GM10248 (cell line): ENCODE measurements around the gene OR10G7.

Source experiments
- CTCF ChIA-PET: fragments of 300-600 bp; sonication (Branson Sonifier 250); formaldehyde crosslinking; extraction: SDS; loops from one replicate; lab custom pipeline; 2021; ENCODE audit warnings: antibody characterized with exemption; lab: Yijun Ruan, JAX
- POLR2A ChIA-PET: fragments of 350-650 bp; sonication (Branson Sonifier 250); formaldehyde crosslinking; extraction: SDS; loops from one replicate; lab custom pipeline; 2020; ENCODE audit warnings: antibody characterized with exemption; lab: Yijun Ruan, JAX
- DNase-seq: peaks from one replicate; pipeline ENCODE4 v3.0.0; 2012; ENCODE audit errors: extremely low spot score
- TF ChIP-seq, protein P1 (sequence below): IDR thresholded peaks from 2 replicates; pipeline ENCODE4 v1.5.1; 2012; ENCODE audit warnings: mild to moderate bottlenecking, low read depth; ENCODE audit errors: extremely low read depth, missing control alignments, control extremely low read depth

OR10G7 gene

DNA sequence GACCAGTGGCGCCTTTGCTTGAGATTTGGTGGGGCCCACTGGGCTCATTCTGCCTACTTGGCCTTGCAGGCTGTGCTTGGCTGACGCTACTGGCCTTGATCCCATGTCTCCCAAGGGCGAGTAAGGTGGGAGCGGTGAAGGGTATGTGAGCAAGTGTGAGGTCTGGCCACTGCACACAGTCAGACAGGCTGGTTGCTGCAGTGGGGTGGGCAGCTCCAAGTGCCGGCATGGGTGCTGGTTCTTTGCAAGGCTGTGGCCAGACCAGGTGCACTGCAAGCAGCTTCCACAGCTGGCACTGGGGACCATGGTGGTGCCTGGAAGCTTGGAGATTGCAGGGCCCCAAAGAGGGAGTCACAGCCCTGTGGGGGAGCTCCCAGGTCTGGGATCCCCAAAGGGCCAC, 33.4 kb upstream of the OR10G7 start:
- POLR2A ChIA-PET, result interaction anchor here (0.5 kb wide), 1 partner anchor 599 kb away, joined by 3 read pairs; the partner anchor contains the start of gene SPA17
- TF ChIP-seq, protein P1, sequence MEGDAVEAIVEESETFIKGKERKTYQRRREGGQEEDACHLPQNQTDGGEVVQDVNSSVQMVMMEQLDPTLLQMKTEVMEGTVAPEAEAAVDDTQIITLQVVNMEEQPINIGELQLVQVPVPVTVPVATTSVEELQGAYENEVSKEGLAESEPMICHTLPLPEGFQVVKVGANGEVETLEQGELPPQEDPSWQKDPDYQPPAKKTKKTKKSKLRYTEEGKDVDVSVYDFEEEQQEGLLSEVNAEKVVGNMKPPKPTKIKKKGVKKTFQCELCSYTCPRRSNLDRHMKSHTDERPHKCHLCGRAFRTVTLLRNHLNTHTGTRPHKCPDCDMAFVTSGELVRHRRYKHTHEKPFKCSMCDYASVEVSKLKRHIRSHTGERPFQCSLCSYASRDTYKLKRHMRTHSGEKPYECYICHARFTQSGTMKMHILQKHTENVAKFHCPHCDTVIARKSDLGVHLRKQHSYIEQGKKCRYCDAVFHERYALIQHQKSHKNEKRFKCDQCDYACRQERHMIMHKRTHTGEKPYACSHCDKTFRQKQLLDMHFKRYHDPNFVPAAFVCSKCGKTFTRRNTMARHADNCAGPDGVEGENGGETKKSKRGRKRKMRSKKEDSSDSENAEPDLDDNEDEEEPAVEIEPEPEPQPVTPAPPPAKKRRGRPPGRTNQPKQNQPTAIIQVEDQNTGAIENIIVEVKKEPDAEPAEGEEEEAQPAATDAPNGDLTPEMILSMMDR, result no peak
- DNase-seq, result no peak
- CTCF ChIA-PET, result interaction anchor here (0.9 to 3.3 kb wide), 4 partner anchors 8 to 511 kb away, joined by 3 to 9 read pairs (median 8); no protein-coding TSS in a partner anchor

DNA sequence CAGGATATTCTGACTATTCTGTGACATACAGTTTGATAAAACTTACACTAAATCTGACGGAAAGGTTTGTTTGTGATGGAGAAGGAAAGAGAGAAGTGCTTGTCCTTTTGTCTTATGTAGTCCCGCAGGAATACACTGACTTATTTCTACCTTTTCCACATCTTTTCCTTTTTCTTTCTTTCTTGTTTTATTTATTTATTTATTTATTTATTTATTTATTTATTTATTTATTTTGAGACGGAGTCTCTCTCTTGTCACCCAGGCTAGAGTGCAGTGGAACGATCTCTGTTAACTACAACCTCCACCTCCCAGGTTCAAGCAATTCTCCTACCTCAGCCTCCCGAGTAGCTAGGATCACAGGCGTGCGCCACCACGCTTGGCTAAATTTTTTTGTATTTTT, 31.0 kb upstream of the OR10G7 start:
- no peak for DNase-seq
- TF ChIP-seq, protein P1, result no peak
- POLR2A ChIA-PET, result no interaction called here
- CTCF ChIA-PET, result interaction anchor here (0.7 to 1.9 kb wide), 18 partner anchors 8 to 1515 kb away, joined by 3 to 26 read pairs (median 4); partner anchors contain the start of gene VWA5A

DNA sequence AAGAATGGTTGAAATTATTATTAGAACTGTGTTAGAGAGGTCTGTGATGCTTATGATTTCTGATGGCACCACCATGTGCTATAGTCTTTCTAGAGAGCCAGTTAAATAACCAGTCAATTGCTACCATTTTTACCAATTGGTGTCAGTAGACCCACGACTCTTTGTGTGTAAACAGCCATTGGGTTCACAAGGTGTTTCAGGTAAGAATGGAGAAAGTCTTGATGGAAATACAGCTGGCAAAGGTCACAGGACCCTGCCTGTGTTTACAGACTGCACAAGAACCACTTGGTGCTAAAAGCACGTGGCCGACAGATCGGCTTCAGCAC, 30.5 kb upstream of the OR10G7 start:
- DNase-seq, result no peak
- POLR2A ChIA-PET, result no interaction called here

DNA sequence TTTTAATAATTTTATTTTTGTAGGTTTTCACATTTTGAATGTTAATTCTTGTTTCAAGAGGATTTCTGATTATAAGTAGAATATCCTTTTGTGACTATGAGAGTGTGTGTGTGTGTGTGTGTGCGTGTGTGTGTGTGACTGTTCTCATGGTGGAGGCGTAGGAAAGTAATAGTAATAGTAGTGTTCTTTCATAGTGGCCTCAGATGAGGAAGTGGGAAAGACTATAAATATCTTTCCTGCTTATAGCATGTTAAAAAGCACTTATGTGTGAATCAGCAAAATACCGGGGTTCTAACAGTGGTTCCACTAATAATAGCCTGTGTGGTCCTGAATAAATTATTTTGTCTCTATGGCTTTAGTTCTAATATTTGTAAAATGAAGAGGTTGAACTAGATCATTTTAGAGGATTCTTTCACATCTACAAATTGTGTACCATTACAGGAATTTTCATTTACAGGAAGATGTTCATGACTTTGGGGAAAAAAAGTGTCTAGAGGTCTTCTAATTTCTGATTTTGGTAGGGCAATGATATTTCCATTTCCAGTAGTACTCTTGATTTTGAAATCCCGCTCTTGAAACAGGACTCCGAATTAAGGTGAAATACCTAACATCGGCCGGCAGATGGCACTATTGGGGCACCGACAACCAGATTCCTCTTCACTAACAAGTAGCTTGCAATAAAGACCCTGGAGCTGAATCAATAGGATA, 29.9 kb upstream of the OR10G7 start:
- TF ChIP-seq, protein P1, result peak; percentile 70
- DNase-seq, result peak; percentile 67
- POLR2A ChIA-PET, result no interaction called here
- CTCF ChIA-PET, result interaction anchor here (0.6 to 2.7 kb wide), 24 partner anchors 8 to 1514 kb away, joined by 3 to 26 read pairs (median 4); partner anchors contain the start of gene VWA5A

More for the DNA sequence above, 30.5 kb upstream of the OR10G7 start:
- CTCF ChIA-PET, result interaction anchor here (0.6 to 1.9 kb wide), 24 partner anchors 8 to 1514 kb away, joined by 3 to 26 read pairs (median 3); partner anchors contain the start of gene VWA5A
- TF ChIP-seq, protein P1, result no peak

DNA sequence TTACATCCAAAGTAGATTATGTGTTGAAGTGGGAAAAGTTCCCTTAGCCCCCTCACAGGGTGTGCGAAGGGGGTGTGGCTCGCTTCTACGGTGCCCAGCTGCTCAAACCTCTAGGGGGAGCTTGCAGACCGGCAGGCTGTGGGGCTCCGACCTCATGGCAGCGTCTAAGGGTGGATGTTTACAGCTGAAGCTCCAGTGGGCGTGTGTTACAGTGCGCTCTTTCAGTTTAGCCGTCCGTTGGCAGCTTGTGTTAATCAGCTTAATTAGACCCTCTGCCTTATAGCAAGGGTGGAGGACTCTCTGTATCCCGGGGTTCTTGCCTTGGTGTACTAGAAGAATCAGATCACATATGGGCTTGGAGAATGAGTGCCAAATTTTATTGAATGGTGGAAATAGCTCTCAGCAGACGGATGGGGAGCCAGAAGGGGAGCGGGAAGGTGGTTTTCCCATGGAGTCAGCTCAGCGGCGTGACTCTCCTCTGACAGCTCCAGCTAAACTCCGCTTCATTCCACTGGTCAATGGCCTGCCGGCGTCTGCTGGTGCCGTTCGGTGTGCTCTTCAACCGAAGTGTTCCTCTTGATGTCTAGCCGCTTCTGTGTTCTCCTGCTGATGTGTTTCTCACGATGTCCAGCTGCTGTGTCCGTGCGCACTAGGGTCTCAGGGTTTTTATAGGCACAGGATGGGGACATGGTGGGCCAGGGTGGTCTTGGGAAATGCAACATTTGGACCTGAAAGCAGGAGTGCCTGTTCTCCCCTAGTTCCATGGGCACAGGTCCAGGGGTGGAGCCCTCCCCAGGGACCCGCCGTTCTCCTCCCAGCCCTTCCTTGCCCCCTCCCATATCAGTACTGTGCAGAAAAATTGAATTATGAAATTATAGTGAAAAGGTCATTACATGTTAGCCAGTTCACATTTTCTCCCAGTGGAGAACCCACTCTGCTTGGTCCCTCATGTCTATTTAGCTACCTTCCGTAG, 28.6 kb upstream of the OR10G7 start:
- ChIA-PET POLR2A (interaction anchor here (0.6 kb wide), 1 partner anchor 1439 kb away, joined by 7 read pairs; no protein-coding TSS in a partner anchor), CTCF (interaction anchor here (0.8 to 3.0 kb wide), 23 partner anchors 8 to 691 kb away, joined by 3 to 20 read pairs (median 4); no protein-coding TSS in a partner anchor)
- DNase-seq, result no peak
- TF ChIP-seq, protein P1, result peak; percentile 73
